K562 (cell line): ENCODE results near the gene PTCRA. TPM values are rescaled to one million over a fixed set of nuclear protein-coding genes. Genes with fewer than 3 reads are reported as not detected.

Experiments
- ATAC-seq: fragments of 200-7000 bp; cut with Tn5 transposase; 3 replicates; pipeline ENCODE4 v1.9.1; 2020; ENCODE audit warnings: moderate library complexity
- BruUV-seq: library from RNA; stranded (reverse); fragments of 400-500 nt; replicated peaks from 2 replicates; lab custom pipeline; 2021; lab: Mats Ljungman, UMichigan
- CTCF ChIA-PET: fragments of 300-600 bp; formaldehyde crosslinking; extraction: SDS; loops from one replicate; lab custom pipeline; 2021; ENCODE audit warnings: low intra/inter-chr PET ratio; lab: Yijun Ruan, JAX
- POLR2A ChIA-PET: fragments of 300-600, 350-650 bp; sonication (Branson Sonifier 250); formaldehyde crosslinking; extraction: SDS; loops from one replicate; lab custom pipeline; 2021; ENCODE audit warnings: antibody characterized with exemption, inconsistent platforms; lab: Yijun Ruan, JAX
- DNase-seq, 4 experiments: peaks; one replicate each; pipeline versions ENCODE4 v3.0.0 to v3.0.0-alpha.2; 2011 to 2018; ENCODE audit warnings: low spot score in 3 of 4, mixed read lengths in 3 of 4; ENCODE audit errors: extremely low read depth in 1 of 4
- FAIRE-seq: peaks from 2 replicates; lab custom pipeline; 2011; peaks lifted over from hg19 to GRCh38; lab: Jason Lieb, UNC
- H2AFZ ChIP-seq: 2 replicates; pipeline ENCODE4 v1.6.0; 2011; ENCODE audit warnings: low read depth, low read length, control low read depth, inconsistent platforms
- H3K27ac ChIP-seq: fragments of 200-600 bp; 3 replicates; pipeline ENCODE4 v1.8.0; 2011; ENCODE audit warnings: low read depth, mild to moderate bottlenecking, control low read depth, inconsistent platforms, low read length, moderate library complexity, mixed read lengths; ENCODE audit errors: extremely low read depth
- H3K27me3 ChIP-seq, 2 experiments: fragments of 300-600 bp in 1 of 2; 2 replicates in 1 of 2; 3 replicates in 1 of 2; pipeline versions ENCODE4 v1.6.0 to v1.8.0; 2011; ENCODE audit warnings: inconsistent platforms in 2 of 2, low read length in 2 of 2, mild to moderate bottlenecking in 1 of 2, mixed read lengths in 1 of 2, moderate library complexity in 1 of 2; ENCODE audit not compliant: control insufficient read depth in 2 of 2, insufficient read depth in 2 of 2
- H3K36me3 ChIP-seq: fragments of 300-600 bp; 3 replicates; pipeline ENCODE4 v1.8.0; 2011; ENCODE audit warnings: mild to moderate bottlenecking, low read length, inconsistent platforms; ENCODE audit not compliant: control insufficient read depth, insufficient read depth
- H3K4me1 ChIP-seq, 2 experiments: fragments of 200-600 bp in 1 of 2; replicated peaks in 1 of 2; 2 replicates in 1 of 2; 3 replicates in 1 of 2; pipeline versions ENCODE4 v1.5.1 to v1.8.0; 2011; ENCODE audit warnings: inconsistent platforms in 2 of 2, low read length in 2 of 2, mild to moderate bottlenecking in 1 of 2, mixed read lengths in 1 of 2, moderate library complexity in 1 of 2; ENCODE audit not compliant: control insufficient read depth in 2 of 2, insufficient read depth in 2 of 2
- H3K4me2 ChIP-seq: 2 replicates; pipeline ENCODE4 v1.6.1; 2011; ENCODE audit warnings: low read length, control low read depth, inconsistent platforms, mixed read lengths; ENCODE audit not compliant: insufficient read depth
- H3K4me3 ChIP-seq: fragments of 200-600 bp; sonication (generic), shearing (Covaris generic); 2 replicates; pipeline ENCODE4 v1.5.1; 2016; ENCODE audit warnings: control low read depth, inconsistent platforms
- H3K79me2 ChIP-seq: fragments of 200-600 bp; 3 replicates; pipeline ENCODE4 v1.8.0; 2011; ENCODE audit warnings: low read length, inconsistent platforms; ENCODE audit not compliant: control insufficient read depth, insufficient read depth
- H3K9ac ChIP-seq, 2 experiments: 2 replicates each; pipeline versions ENCODE4 v1.6.0 to v1.6.1; 2011; ENCODE audit warnings: low read depth in 2 of 2, low read length in 2 of 2, control low read depth in 1 of 2, inconsistent platforms in 1 of 2, mild to moderate bottlenecking in 1 of 2, mixed read lengths in 1 of 2; ENCODE audit not compliant: insufficient read depth in 1 of 2
- H3K9me1 ChIP-seq: one replicate; pipeline ENCODE4 v1.6.0; 2011; ENCODE audit warnings: inconsistent platforms, mild to moderate bottlenecking, low read length, moderate library complexity; ENCODE audit not compliant: control insufficient read depth, insufficient read depth
- H3K9me3 ChIP-seq: replicated peaks from 2 replicates; pipeline ENCODE4 v1.5.1; 2011; ENCODE audit warnings: low read depth, low read length, inconsistent platforms; ENCODE audit not compliant: control insufficient read depth, insufficient read depth
- H4K20me1 ChIP-seq: replicated peaks from 2 replicates; pipeline ENCODE4 v1.6.1; 2011; ENCODE audit warnings: low read length, inconsistent platforms, mixed read lengths; ENCODE audit not compliant: control insufficient read depth, insufficient read depth
- CHD2 ChIP-seq: IDR thresholded peaks from 2 replicates; pipeline ENCODE4 v1.6.1; 2011; ENCODE audit warnings: low read depth, low read length
- ELK3 ChIP-seq: fragments of 450-650 bp; formaldehyde crosslinking; IDR thresholded peaks from 2 replicates; pipeline ENCODE4 v1.4.0; 2020; ENCODE audit warnings: mild to moderate bottlenecking
- MXI1 ChIP-seq: IDR thresholded peaks from 2 replicates; pipeline ENCODE4 v1.6.1; 2011; ENCODE audit warnings: low read depth, mild to moderate bottlenecking, improper control_type of control experiment, low read length
- RBM17 ChIP-seq: fragments of 200-400 bp; formaldehyde crosslinking; IDR thresholded peaks from 2 replicates; pipeline ENCODE4 v1.6.1; 2017; ENCODE audit warnings: low read depth, mild to moderate bottlenecking, low read length, borderline replicate concordance
- ZBTB33 ChIP-seq: sonication (generic); formaldehyde crosslinking; IDR thresholded peaks from 2 replicates; pipeline ENCODE4 v1.8.1; 2023; ENCODE audit warnings: mild to moderate bottlenecking, missing genetic modification reagents
- ZBTB43 ChIP-seq: sonication (generic); formaldehyde crosslinking; IDR thresholded peaks from 2 replicates; pipeline ENCODE4 v1.8.0; 2023; ENCODE audit warnings: mild to moderate bottlenecking, missing genetic modification reagents
- ZKSCAN8 ChIP-seq: fragments of 200-800 bp; sonication (Bioruptor generic); IDR thresholded peaks from 2 replicates; pipeline ENCODE4 v1.6.1; 2016; ENCODE audit warnings: missing genetic modification characterization, missing compliant biosample characterization
- ZNF609 ChIP-seq: sonication (generic); formaldehyde crosslinking; IDR thresholded peaks from 2 replicates; pipeline ENCODE4 v1.8.1; 2023; ENCODE audit warnings: missing genetic modification reagents, mild to moderate bottlenecking, borderline replicate concordance
- ZNF75A ChIP-seq: fragments of 450-650 bp; formaldehyde crosslinking; IDR thresholded peaks from 2 replicates; pipeline ENCODE4 v1.4.0; 2020; ENCODE audit warnings: mild to moderate bottlenecking
- WGBS: fragments of 100-300 bp; shearing (Covaris generic); methylation state at CpG from one replicate; pipeline ENCODE4 v1.1.6; 2016; ENCODE audit warnings: low coverage, mixed read lengths; ENCODE audit not compliant: insufficient coverage; ENCODE audit errors: missing lambda C conversion rate; 5-methylcytosine and 5-hydroxymethylcytosine counted together
- in situ Hi-C: fragments of 300-500 bp; cut with MboI; formaldehyde crosslinking; loops from 4 replicates; pipeline ENCODE4 v1.15.0; 2018; ENCODE audit warnings: inconsistent platforms, mixed read lengths
- intact Hi-C: fragments of 100-400 bp; cut with micrococcal nuclease; formaldehyde crosslinking; loops from 2 replicates; pipeline ENCODE4 v1.14.2; 2022
- polyA plus RNA-seq, 8 experiments: library from polyadenylated mRNA; depleted of rRNA in 4 of 8; stranded (reverse) in 5 of 8; unstranded in 3 of 8; fragments of >200 nt; fragmentation: Nextera tagmentation in 2 of 8; fragmentation: Illumina TruSeq in 1 of 8; extraction: Ambion mirVana in 2 of 8; extraction: Trizol in 1 of 8; gene quantifications; 2 replicates each; pipeline versions ENCODE4 v1.2.1 to v1.2.3, GENCODE V29; 2011 to 2014; ENCODE audit warnings: inconsistent platforms in 1 of 8, missing spikeins in 1 of 8
- total RNA-seq, 7 experiments: library from RNA; depleted of rRNA in 6 of 7; stranded (reverse); fragments of >200 nt in 6 of 7; fragmentation: Illumina TruSeq in 2 of 7; extraction: Trizol in 2 of 7; gene quantifications; 2 replicates each; pipeline versions ENCODE4 v1.2.1 to v1.2.3, GENCODE V29; 2011 to 2021; ENCODE audit warnings: low replicate concordance in 1 of 7

The PTCRA gene
- total and polyA plus RNA-seq, 9 of the 15 experiments (the other 6 are each of a cell fraction or from before 2014, with no cell fraction given) = 0.21 TPM; not detected in 8

- TF ChIP-seq ZBTB33 (CRISPR knock-in tag) = peak; percentile 95
- peak; percentile 13; the same call in 1 of the 2 replicates for TF ChIP-seq CHD2
Observed at GRCh38 chr6:42890311-42891198, 25.3 kb upstream of the PTCRA start (continued).

GRCh38 chr6:42891199-42891722 is 24.6 kb upstream of the PTCRA start:
- no peak for DNase-seq
- no peaks in the 10 kb centered on the region for H3K79me2 ChIP-seq
- no peak for FAIRE-seq
- H3K27me3 ChIP-seq = no peaks in the 10 kb centered on the region
- POLR2A ChIA-PET = interaction anchor here (0.5 to 4.0 kb wide), 2 partner anchors 10 to 81 kb away, joined by 3 to 34 read pairs; partner anchors contain the start of gene RPL7L1
- 0 out of 2 replicates have a peak, but pooled peaks cover 3% of the 10 kb centered on the region for H3K9me3 ChIP-seq
- no peak overlapping the region for H2AFZ ChIP-seq
- H3K27ac ChIP-seq = no peak overlapping the region
- H3K9ac ChIP-seq = no peak overlapping the region
- H3K9me1 ChIP-seq = no peaks in the 10 kb centered on the region
- 95% methylated on average over 17 of the region's 17 CpGs for WGBS
- no peak; the same call in 2 of the 3 replicates for ATAC-seq
- no TSS peak for BruUV-seq
- intact Hi-C loops (no loop called here), in situ Hi-C loops (no loop called here)
- H3K4me3 ChIP-seq = no peak overlapping the region
- no peak overlapping the region for H3K4me2 ChIP-seq
- H3K4me1 ChIP-seq = peaks cover 15 to 20% of the 10 kb centered on the region in 2 experiments
- CTCF ChIA-PET = no interaction called here
- H4K20me1 ChIP-seq = no peaks in the 10 kb centered on the region
- H3K36me3 ChIP-seq = peaks cover 28% of the 10 kb centered on the region
- no peak for TF ChIP-seq MXI1
- no peak for TF ChIP-seq ZNF609
- TF ChIP-seq ZKSCAN8 (CRISPR knock-in tag) = no peak
- TF ChIP-seq ZNF75A (CRISPR knock-in tag) = no peak
- TF ChIP-seq ELK3 (CRISPR knock-in tag) = no peak
- no peak for TF ChIP-seq ZBTB43 (CRISPR knock-in tag)
- TF ChIP-seq RBM17 = no peak
